K562 (cell line): ENCODE results near the gene HEBP2.

Experiments used
- BCL6 ChIP-seq: fragments of 250-450 bp; sonication (Bioruptor Pico); IDR thresholded peaks from 2 replicates; pipeline ENCODE4 v1.4.0; 2020
- EZH2 ChIP-seq: IDR thresholded peaks from 2 replicates; pipeline ENCODE4 v1.6.1; 2012; ENCODE audit warnings: low read depth, mild to moderate bottlenecking, inconsistent platforms, low read length, borderline replicate concordance
- HMG20B ChIP-seq: fragments of 250-450 bp; sonication (Bioruptor Pico); IDR thresholded peaks from 2 replicates; pipeline ENCODE4 v1.5.0; 2021; ENCODE audit warnings: mild to moderate bottlenecking
- RNF2 ChIP-seq: sonication (generic); IDR thresholded peaks from 2 replicates; pipeline ENCODE4 v1.6.1; 2016
- SIN3A ChIP-seq, 2 experiments: fragments of 150-350 bp in 1 of 2; IDR thresholded peaks; 2 replicates each; pipeline ENCODE4 v1.6.1; 2011 to 2016; ENCODE audit warnings: borderline replicate concordance in 2 of 2, low read depth in 2 of 2, low read length in 2 of 2, mild to moderate bottlenecking in 2 of 2, moderate library complexity in 2 of 2; ENCODE audit not compliant: control insufficient read depth in 1 of 2
- TBP ChIP-seq: optimal IDR thresholded peaks from 2 replicates; pipeline ENCODE3; 2011; ENCODE audit warnings: low read depth, low read length, improper control_type of control experiment
- ZNF274 ChIP-seq: IDR thresholded peaks from 2 replicates; pipeline ENCODE4 v1.6.1; 2011; ENCODE audit warnings: low read depth, mild to moderate bottlenecking, low read length, moderate library complexity, borderline replicate concordance
- TF ChIP-seq, protein P1 (sequence below), 3 experiments: IDR thresholded peaks in 2 of 3; conservative IDR thresholded peaks in 1 of 3; 2 replicates each; pipeline ENCODE4 v1.5.1; 2011 to 2012; ENCODE audit warnings: low read length in 3 of 3, mild to moderate bottlenecking in 3 of 3, control low read depth in 2 of 3, improper control_type of control experiment in 1 of 3, inconsistent platforms in 1 of 3, low read depth in 1 of 3, mixed read lengths in 1 of 3, moderate library complexity in 1 of 3; ENCODE audit not compliant: insufficient read depth in 2 of 3
- TF ChIP-seq, protein P2 (sequence below): fragments of 200-800 bp; sonication (Bioruptor generic); IDR thresholded peaks from 2 replicates; pipeline ENCODE4 v1.6.1; 2017; ENCODE audit warnings: missing genetic modification characterization, missing compliant biosample characterization
- TF ChIP-seq, protein P3 (sequence below): fragments of 450-650 bp; IDR thresholded peaks from 2 replicates; pipeline ENCODE4 v1.6.1; 2016
- TF ChIP-seq, protein P4 (sequence below): sonication (generic); formaldehyde crosslinking; IDR thresholded peaks from 2 replicates; pipeline ENCODE4 v1.8.1; 2023; ENCODE audit warnings: mild to moderate bottlenecking, missing genetic modification reagents
- TF ChIP-seq, protein P5 (sequence below), 2 experiments: fragments of 450-650 bp in 1 of 2; sonication (generic) in 1 of 2; formaldehyde crosslinking in 1 of 2; IDR thresholded peaks; 2 replicates each; pipeline versions ENCODE4 v1.7.1 to v1.9.0; 2016 to 2022; ENCODE audit warnings: inconsistent platforms in 1 of 2, mild to moderate bottlenecking in 1 of 2, missing genetic modification reagents in 1 of 2
- TF ChIP-seq, protein P6 (sequence below): sonication (generic); formaldehyde crosslinking; IDR thresholded peaks from 2 replicates; pipeline ENCODE4 v1.8.0; 2022; ENCODE audit warnings: missing genetic modification reagents, mild to moderate bottlenecking, borderline replicate concordance

DNA sequence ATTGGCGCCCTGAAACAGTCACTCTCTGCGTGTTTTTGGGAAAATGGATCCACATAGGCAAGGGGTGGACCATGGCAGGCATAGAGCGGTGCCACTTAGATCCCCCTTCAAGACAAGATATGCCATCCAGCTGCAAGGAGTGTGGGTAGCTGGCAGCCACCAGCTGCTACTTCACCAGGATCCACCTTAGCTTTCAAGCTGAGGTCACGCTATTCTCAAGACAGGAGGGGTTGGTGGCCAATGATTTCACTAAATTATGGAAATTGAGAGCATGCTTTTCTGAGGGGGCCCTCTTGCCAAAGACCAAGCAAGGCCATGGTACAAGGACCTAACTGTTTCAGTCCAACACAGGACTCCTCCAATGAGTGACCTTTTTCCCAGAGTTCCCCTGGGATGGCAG lies 16.3 kb downstream of the HEBP2 start:
- TF ChIP-seq RNF2 (no peak), BCL6 (CRISPR knock-in tag) (no peak), ZNF274 (no peak), HMG20B (CRISPR knock-in tag) (no peak), TBP (no peak), EZH2 (no peak), SIN3A (IDR thresholded peaks at IDR 0.05; ENCODE audit: borderline replicate concordance in 2 of 2, control insufficient read depth in 1 of 2, low read depth in 2 of 2, low read length in 2 of 2) (no peak)
- TF ChIP-seq, protein P1, sequence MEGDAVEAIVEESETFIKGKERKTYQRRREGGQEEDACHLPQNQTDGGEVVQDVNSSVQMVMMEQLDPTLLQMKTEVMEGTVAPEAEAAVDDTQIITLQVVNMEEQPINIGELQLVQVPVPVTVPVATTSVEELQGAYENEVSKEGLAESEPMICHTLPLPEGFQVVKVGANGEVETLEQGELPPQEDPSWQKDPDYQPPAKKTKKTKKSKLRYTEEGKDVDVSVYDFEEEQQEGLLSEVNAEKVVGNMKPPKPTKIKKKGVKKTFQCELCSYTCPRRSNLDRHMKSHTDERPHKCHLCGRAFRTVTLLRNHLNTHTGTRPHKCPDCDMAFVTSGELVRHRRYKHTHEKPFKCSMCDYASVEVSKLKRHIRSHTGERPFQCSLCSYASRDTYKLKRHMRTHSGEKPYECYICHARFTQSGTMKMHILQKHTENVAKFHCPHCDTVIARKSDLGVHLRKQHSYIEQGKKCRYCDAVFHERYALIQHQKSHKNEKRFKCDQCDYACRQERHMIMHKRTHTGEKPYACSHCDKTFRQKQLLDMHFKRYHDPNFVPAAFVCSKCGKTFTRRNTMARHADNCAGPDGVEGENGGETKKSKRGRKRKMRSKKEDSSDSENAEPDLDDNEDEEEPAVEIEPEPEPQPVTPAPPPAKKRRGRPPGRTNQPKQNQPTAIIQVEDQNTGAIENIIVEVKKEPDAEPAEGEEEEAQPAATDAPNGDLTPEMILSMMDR (IDR thresholded peaks at IDR 0.05 in 2 of 3, conservative IDR thresholded peaks at IDR 0.05 in 1 of 3; ENCODE audit: insufficient read depth in 2 of 3, low read depth in 1 of 3, low read length in 3 of 3), result no peak
- TF ChIP-seq, protein P2, sequence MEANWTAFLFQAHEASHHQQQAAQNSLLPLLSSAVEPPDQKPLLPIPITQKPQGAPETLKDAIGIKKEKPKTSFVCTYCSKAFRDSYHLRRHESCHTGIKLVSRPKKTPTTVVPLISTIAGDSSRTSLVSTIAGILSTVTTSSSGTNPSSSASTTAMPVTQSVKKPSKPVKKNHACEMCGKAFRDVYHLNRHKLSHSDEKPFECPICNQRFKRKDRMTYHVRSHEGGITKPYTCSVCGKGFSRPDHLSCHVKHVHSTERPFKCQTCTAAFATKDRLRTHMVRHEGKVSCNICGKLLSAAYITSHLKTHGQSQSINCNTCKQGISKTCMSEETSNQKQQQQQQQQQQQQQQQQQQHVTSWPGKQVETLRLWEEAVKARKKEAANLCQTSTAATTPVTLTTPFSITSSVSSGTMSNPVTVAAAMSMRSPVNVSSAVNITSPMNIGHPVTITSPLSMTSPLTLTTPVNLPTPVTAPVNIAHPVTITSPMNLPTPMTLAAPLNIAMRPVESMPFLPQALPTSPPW (CRISPR knock-in tag), result no peak
- TF ChIP-seq, protein P3, sequence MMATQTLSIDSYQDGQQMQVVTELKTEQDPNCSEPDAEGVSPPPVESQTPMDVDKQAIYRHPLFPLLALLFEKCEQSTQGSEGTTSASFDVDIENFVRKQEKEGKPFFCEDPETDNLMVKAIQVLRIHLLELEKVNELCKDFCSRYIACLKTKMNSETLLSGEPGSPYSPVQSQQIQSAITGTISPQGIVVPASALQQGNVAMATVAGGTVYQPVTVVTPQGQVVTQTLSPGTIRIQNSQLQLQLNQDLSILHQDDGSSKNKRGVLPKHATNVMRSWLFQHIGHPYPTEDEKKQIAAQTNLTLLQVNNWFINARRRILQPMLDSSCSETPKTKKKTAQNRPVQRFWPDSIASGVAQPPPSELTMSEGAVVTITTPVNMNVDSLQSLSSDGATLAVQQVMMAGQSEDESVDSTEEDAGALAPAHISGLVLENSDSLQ, result no peak
- TF ChIP-seq, protein P4, sequence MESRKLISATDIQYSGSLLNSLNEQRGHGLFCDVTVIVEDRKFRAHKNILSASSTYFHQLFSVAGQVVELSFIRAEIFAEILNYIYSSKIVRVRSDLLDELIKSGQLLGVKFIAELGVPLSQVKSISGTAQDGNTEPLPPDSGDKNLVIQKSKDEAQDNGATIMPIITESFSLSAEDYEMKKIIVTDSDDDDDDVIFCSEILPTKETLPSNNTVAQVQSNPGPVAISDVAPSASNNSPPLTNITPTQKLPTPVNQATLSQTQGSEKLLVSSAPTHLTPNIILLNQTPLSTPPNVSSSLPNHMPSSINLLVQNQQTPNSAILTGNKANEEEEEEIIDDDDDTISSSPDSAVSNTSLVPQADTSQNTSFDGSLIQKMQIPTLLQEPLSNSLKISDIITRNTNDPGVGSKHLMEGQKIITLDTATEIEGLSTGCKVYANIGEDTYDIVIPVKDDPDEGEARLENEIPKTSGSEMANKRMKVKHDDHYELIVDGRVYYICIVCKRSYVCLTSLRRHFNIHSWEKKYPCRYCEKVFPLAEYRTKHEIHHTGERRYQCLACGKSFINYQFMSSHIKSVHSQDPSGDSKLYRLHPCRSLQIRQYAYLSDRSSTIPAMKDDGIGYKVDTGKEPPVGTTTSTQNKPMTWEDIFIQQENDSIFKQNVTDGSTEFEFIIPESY (CRISPR knock-in tag), result no peak
- TF ChIP-seq, protein P5, sequence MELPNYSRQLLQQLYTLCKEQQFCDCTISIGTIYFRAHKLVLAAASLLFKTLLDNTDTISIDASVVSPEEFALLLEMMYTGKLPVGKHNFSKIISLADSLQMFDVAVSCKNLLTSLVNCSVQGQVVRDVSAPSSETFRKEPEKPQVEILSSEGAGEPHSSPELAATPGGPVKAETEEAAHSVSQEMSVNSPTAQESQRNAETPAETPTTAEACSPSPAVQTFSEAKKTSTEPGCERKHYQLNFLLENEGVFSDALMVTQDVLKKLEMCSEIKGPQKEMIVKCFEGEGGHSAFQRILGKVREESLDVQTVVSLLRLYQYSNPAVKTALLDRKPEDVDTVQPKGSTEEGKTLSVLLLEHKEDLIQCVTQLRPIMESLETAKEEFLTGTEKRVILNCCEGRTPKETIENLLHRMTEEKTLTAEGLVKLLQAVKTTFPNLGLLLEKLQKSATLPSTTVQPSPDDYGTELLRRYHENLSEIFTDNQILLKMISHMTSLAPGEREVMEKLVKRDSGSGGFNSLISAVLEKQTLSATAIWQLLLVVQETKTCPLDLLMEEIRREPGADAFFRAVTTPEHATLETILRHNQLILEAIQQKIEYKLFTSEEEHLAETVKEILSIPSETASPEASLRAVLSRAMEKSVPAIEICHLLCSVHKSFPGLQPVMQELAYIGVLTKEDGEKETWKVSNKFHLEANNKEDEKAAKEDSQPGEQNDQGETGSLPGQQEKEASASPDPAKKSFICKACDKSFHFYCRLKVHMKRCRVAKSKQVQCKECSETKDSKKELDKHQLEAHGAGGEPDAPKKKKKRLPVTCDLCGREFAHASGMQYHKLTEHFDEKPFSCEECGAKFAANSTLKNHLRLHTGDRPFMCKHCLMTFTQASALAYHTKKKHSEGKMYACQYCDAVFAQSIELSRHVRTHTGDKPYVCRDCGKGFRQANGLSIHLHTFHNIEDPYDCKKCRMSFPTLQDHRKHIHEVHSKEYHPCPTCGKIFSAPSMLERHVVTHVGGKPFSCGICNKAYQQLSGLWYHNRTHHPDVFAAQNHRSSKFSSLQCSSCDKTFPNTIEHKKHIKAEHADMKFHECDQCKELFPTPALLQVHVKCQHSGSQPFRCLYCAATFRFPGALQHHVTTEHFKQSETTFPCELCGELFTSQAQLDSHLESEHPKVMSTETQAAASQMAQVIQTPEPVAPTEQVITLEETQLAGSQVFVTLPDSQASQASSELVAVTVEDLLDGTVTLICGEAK (IDR thresholded peaks at IDR 0.05), result no peak
- TF ChIP-seq, protein P5 (CRISPR knock-in tag; IDR thresholded peaks at IDR 0.05), result no peak
- TF ChIP-seq, protein P6, sequence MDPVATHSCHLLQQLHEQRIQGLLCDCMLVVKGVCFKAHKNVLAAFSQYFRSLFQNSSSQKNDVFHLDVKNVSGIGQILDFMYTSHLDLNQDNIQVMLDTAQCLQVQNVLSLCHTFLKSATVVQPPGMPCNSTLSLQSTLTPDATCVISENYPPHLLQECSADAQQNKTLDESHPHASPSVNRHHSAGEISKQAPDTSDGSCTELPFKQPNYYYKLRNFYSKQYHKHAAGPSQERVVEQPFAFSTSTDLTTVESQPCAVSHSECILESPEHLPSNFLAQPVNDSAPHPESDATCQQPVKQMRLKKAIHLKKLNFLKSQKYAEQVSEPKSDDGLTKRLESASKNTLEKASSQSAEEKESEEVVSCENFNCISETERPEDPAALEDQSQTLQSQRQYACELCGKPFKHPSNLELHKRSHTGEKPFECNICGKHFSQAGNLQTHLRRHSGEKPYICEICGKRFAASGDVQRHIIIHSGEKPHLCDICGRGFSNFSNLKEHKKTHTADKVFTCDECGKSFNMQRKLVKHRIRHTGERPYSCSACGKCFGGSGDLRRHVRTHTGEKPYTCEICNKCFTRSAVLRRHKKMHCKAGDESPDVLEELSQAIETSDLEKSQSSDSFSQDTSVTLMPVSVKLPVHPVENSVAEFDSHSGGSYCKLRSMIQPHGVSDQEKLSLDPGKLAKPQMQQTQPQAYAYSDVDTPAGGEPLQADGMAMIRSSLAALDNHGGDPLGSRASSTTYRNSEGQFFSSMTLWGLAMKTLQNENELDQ (CRISPR knock-in tag), result no peak
